NB4 (cell line): Measurements from ENCODE around the gene SAMD4A.

Source experiments
- CTCF ChIP-seq: IDR thresholded peaks from one replicate; pipeline ENCODE4 v1.5.1; 2012; ENCODE audit warnings: low read depth, low read length
- MAX ChIP-seq: IDR thresholded peaks from 2 replicates; pipeline ENCODE4 v1.6.1; 2011; ENCODE audit warnings: low read depth, low read length
- POLR2A ChIP-seq: IDR thresholded peaks from 2 replicates; pipeline ENCODE4 v1.6.1; 2011; ENCODE audit warnings: mild to moderate bottlenecking; ENCODE audit not compliant: insufficient read length; ENCODE audit errors: extremely low read depth

GRCh38 chr14:54788701-54789100, 221.8 kb downstream of the SAMD4A start:
- TF ChIP-seq CTCF (no peak), POLR2A (no peak), MAX (no peak)
